ENCODE results near the gene CD160.

DNA sequence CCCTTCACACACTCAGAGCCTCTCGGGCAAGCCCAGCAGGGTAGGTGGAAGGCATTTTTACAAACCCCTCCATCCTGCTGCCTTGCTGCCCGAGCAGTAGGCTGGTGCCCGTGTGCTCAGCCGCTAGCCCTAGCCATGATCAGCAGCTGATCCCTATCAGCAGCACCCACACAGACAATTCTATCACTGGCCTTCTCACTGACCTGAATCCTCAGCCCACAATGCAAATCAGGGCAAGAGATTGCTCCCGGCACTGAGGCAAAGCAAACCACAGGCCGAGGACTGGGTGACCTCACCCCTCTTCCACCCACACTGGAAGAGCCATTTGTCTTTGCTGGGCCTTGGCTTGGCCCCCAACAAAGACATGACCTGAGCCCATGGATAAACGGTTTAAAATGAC is 11.2 kb upstream of the CD160 start:
- TF ChIP-seq, protein P1, sequence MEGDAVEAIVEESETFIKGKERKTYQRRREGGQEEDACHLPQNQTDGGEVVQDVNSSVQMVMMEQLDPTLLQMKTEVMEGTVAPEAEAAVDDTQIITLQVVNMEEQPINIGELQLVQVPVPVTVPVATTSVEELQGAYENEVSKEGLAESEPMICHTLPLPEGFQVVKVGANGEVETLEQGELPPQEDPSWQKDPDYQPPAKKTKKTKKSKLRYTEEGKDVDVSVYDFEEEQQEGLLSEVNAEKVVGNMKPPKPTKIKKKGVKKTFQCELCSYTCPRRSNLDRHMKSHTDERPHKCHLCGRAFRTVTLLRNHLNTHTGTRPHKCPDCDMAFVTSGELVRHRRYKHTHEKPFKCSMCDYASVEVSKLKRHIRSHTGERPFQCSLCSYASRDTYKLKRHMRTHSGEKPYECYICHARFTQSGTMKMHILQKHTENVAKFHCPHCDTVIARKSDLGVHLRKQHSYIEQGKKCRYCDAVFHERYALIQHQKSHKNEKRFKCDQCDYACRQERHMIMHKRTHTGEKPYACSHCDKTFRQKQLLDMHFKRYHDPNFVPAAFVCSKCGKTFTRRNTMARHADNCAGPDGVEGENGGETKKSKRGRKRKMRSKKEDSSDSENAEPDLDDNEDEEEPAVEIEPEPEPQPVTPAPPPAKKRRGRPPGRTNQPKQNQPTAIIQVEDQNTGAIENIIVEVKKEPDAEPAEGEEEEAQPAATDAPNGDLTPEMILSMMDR (conservative IDR thresholded peaks at IDR 0.05; ENCODE audit: low read depth, low read length) = no peak
- TF ChIP-seq FOS (IDR thresholded peaks at IDR 0.05; ENCODE audit: low read depth, low read length) = no peak
- TF ChIP-seq POLR2A (IDR thresholded peaks at IDR 0.05; ENCODE audit: low read depth, low read length) = no peak
- TF ChIP-seq, protein P2, sequence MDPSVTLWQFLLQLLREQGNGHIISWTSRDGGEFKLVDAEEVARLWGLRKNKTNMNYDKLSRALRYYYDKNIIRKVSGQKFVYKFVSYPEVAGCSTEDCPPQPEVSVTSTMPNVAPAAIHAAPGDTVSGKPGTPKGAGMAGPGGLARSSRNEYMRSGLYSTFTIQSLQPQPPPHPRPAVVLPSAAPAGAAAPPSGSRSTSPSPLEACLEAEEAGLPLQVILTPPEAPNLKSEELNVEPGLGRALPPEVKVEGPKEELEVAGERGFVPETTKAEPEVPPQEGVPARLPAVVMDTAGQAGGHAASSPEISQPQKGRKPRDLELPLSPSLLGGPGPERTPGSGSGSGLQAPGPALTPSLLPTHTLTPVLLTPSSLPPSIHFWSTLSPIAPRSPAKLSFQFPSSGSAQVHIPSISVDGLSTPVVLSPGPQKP (IDR thresholded peaks at IDR 0.05; ENCODE audit: borderline replicate concordance, low read depth, low read length) = no peak
- TF ChIP-seq CEBPB (IDR thresholded peaks at IDR 0.05; ENCODE audit: low read depth, low read length) = no peak
